ENCODE results near the gene ALPL.

The ALPL gene

DNA sequence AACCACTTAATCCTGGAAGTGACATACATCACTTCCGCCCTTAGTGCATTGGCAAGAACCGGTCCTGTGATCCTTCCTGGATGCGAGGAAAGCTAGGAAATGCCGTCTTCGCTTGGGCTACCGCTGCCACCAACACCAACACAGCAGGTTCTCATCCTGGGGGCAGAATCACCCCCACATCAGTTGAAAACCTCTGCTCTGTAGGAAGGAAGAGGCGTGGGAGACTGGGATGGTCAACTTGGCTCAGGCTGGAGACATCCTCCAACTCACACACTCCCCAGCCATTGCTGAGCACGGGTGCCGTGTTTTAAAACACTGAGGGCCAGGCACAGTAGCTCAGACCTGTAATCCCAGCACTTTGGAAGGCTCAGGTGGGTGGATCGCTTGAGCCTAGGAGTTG is 74.9 kb downstream of the ALPL start:
- no peaks in the 10 kb centered on the region for H3K4me1 ChIP-seq (ENCODE audit: low read depth, poor library complexity, severe bottlenecking)
- no peaks in the 10 kb centered on the region for H3K79me2 ChIP-seq (ENCODE audit: insufficient read depth, low read depth)
- no peaks in the 10 kb centered on the region for H3K36me3 ChIP-seq (ENCODE audit: insufficient read depth)
- H3K4me2 ChIP-seq = no peak overlapping the region
- H3K27me3 ChIP-seq (ENCODE audit: insufficient read depth, low read depth) = peaks cover 83% of the 10 kb centered on the region
- H4K20me1 ChIP-seq (ENCODE audit: insufficient read depth) = no peaks in the 10 kb centered on the region
- H2AFZ ChIP-seq (ENCODE audit: low read depth) = no peak overlapping the region
- H3K4me3 ChIP-seq (IDR thresholded peaks at IDR 0.05; ENCODE audit: insufficient read depth, low read depth, low read length) = no peak overlapping the region
- TF ChIP-seq, protein P1, sequence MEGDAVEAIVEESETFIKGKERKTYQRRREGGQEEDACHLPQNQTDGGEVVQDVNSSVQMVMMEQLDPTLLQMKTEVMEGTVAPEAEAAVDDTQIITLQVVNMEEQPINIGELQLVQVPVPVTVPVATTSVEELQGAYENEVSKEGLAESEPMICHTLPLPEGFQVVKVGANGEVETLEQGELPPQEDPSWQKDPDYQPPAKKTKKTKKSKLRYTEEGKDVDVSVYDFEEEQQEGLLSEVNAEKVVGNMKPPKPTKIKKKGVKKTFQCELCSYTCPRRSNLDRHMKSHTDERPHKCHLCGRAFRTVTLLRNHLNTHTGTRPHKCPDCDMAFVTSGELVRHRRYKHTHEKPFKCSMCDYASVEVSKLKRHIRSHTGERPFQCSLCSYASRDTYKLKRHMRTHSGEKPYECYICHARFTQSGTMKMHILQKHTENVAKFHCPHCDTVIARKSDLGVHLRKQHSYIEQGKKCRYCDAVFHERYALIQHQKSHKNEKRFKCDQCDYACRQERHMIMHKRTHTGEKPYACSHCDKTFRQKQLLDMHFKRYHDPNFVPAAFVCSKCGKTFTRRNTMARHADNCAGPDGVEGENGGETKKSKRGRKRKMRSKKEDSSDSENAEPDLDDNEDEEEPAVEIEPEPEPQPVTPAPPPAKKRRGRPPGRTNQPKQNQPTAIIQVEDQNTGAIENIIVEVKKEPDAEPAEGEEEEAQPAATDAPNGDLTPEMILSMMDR (conservative IDR thresholded peaks at IDR 0.05; ENCODE audit: low read depth, low read length) = no peak
- no peak overlapping the region for H3K27ac ChIP-seq
- H3K9ac ChIP-seq = no peak overlapping the region

GRCh38 chr1:21585037-21585436 is 75.8 kb downstream of the ALPL start:
- Histone ChIP-seq H3K4me1 (ENCODE audit: low read depth, poor library complexity, severe bottlenecking) (no peaks in the 10 kb centered on the region), H2AFZ (ENCODE audit: low read depth) (no peak overlapping the region), H3K4me2 (no peak overlapping the region), H3K27me3 (ENCODE audit: insufficient read depth, low read depth) (peaks cover 84% of the 10 kb centered on the region), H3K9ac (no peak overlapping the region), H3K4me3 (IDR thresholded peaks at IDR 0.05; ENCODE audit: insufficient read depth, low read depth, low read length) (no peak overlapping the region), H3K79me2 (ENCODE audit: insufficient read depth, low read depth) (no peaks in the 10 kb centered on the region), H3K27ac (no peak overlapping the region), H3K36me3 (ENCODE audit: insufficient read depth) (no peaks in the 10 kb centered on the region), H4K20me1 (ENCODE audit: insufficient read depth) (no peaks in the 10 kb centered on the region)
- TF ChIP-seq, protein P1 (conservative IDR thresholded peaks at IDR 0.05; ENCODE audit: low read depth, low read length) = no peak

GRCh38 chr1:21586222-21586621 is 77.0 kb downstream of the ALPL start:
- H3K4me2 ChIP-seq = no peak overlapping the region

GRCh38 chr1:21586846-21587601 is 77.8 kb downstream of the ALPL start:
- Histone ChIP-seq H3K36me3 (ENCODE audit: insufficient read depth) (no peaks in the 10 kb centered on the region), H3K27ac (no peak overlapping the region), H3K9ac (no peak overlapping the region), H3K4me1 (ENCODE audit: low read depth, poor library complexity, severe bottlenecking) (no peaks in the 10 kb centered on the region), H3K4me3 (IDR thresholded peaks at IDR 0.05; ENCODE audit: insufficient read depth, low read depth, low read length) (no peak overlapping the region), H2AFZ (ENCODE audit: low read depth) (no peak overlapping the region), H4K20me1 (ENCODE audit: insufficient read depth) (no peaks in the 10 kb centered on the region), H3K79me2 (ENCODE audit: insufficient read depth, low read depth) (no peaks in the 10 kb centered on the region), H3K27me3 (ENCODE audit: insufficient read depth, low read depth) (peaks cover 85% of the 10 kb centered on the region), H3K4me2 (no peak overlapping the region)
- TF ChIP-seq, protein P1 (conservative IDR thresholded peaks at IDR 0.05; ENCODE audit: low read depth, low read length) = no peak

More at GRCh38 chr1:21586222-21586621, 77.0 kb downstream of the ALPL start:
- Histone ChIP-seq H3K4me3 (IDR thresholded peaks at IDR 0.05; ENCODE audit: insufficient read depth, low read depth, low read length) (no peak overlapping the region), H3K79me2 (ENCODE audit: insufficient read depth, low read depth) (no peaks in the 10 kb centered on the region), H3K36me3 (ENCODE audit: insufficient read depth) (no peaks in the 10 kb centered on the region), H2AFZ (ENCODE audit: low read depth) (no peak overlapping the region), H3K27me3 (ENCODE audit: insufficient read depth, low read depth) (peaks cover 84% of the 10 kb centered on the region), H3K9ac (no peak overlapping the region), H4K20me1 (ENCODE audit: insufficient read depth) (no peaks in the 10 kb centered on the region), H3K27ac (no peak overlapping the region), H3K4me1 (ENCODE audit: low read depth, poor library complexity, severe bottlenecking) (no peaks in the 10 kb centered on the region)
- TF ChIP-seq, protein P1 (conservative IDR thresholded peaks at IDR 0.05; ENCODE audit: low read depth, low read length) = no peak
